Activated CD8-positive, alpha-beta memory T cell treated with anti-CD3 and anti-CD28 coated beads for 1 hour (primary cell): Measurements from ENCODE around the gene RSPH1.

ENCODE experiments used
- DNase-seq, 2 donors: peaks; one replicate each; pipeline ENCODE4 v3.0.0-alpha.2; 2020; ENCODE audit warnings: low read depth in 1 of 2; ENCODE audit errors: extremely low read depth in 1 of 2

The RSPH1 gene

GRCh38 chr21:42452401-42453223 lies 43.4 kb downstream of the RSPH1 start:
- no peak for DNase-seq

- no peak for DNase-seq
Measured at GRCh38 chr21:42451941-42452340, 44.1 kb downstream of the RSPH1 start.

GRCh38 chr21:42448686-42449085 lies 47.3 kb downstream of the RSPH1 start:
- no peak for DNase-seq

- no peak for DNase-seq
Measured at GRCh38 chr21:42447732-42448131, 48.3 kb downstream of the RSPH1 start.

DNA sequence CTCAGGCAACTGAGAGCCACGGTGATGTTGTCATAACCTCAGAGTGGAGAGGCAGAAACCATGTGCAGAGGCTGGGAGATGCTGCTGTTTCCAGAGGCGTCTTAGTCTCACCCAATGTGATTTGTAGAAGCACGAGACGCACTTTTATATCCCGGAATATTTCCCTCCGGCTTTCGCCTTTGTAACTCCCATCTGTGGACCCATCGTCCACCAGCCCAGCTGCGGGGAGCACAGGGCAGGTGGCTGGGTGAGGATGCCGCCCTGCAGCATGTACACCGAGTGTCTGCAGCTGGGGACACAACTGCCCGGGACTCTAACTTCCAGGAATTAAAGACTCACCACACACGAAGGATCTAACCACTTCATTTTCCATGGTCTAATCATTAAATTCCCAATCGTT lies 48.8 kb downstream of the RSPH1 start:
- DNase-seq, result no peak

DNA sequence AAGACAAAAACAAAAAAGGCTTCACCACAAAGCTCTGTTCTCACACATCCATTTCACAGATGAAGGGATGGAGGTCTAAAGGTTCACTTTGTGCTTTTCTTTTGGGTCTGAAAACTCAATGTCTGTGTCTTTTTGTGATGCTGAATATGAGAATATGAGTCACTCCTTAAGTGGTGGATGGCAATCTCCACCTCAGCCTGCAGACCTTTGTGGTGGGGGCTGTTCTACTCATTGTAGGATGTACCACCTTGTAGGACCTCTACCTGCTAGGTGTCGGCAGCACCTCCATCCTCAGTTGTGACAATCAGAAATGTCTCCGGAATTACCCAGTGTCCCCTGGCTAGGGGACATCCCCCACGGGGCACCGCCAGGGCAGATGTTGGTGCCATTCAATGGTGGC lies 49.5 kb downstream of the RSPH1 start:
- no peak for DNase-seq

DNA sequence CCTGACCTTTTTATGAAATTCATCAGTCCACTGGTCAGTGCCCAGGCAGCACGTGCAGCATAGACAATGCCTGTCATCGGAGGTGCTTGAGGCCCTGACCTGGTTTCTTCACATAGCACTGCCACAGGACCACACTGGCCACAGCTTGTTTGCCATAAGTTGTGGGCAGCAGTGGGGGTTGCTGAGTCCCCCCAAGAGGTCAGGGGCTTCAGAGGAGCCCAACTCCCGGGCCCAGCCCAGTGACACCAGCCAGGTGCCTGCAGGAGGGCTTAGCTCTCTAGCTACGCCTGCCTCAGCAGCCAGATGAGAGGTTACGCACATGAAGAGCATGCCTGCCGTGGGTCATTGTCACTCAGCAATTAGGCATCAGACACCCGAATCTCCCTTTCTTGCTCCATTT lies 50.7 kb downstream of the RSPH1 start:
- no peak for DNase-seq

DNA sequence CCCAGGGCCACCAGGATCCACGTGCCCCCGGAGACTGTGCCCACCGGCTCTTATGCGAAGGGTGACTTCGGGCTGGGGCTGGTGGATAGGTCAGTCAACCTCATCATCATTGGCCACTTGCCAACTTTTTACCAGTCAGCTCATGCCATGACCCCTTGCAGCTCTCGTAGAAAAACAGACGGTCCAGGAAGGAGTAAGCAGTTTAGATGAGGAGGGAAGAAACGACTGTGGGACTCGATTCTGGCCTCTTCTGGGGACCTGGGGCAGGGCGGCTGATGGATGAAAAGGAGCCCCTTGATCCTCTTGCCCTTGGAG lies 51.3 kb downstream of the RSPH1 start:
- DNase-seq, result no peak

DNA sequence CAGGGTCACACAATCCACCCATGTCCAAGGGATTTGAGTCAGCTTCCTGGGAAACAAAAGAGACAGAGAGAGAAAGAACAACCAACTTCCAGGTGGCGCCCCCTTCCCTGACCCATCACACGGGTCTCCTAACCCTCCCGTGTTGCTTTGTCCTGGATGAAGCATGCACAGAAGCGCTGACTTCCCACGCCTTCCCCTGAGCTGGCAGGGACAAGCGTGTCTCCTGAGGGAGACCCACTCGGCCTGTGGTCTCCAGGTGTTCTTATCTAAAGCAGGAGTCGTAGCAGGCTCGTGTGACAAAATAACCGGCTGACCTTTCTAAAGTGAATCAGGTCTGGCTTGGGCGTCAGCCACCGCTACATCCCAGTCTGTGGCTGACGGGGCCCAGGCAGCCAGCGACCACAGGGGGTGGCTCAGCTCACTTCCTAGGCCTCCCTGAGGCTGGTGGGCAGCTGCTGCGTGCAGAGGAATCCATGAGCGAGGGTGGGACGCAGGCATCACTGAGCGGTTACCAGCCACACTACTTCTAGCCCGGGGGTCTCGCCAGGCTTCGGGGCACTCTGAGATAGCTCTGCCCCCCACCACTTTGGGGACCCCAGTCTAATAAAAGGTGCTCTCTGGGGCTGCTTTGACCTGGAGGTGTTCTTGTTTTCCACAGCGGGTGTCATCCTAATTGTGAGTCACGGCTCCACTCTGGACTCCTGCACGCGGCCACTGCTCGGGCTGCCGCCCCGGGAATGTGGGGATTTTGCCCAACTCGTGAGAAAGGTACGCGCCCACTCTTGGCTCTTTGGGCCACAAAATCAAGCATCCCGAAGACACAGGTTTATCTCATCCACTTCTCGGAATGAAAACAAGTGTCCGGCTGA lies 51.9 kb downstream of the RSPH1 start:
- DNase-seq, result no peak

- no peak for DNase-seq
Measured at GRCh38 chr21:42443181-42443785, 52.7 kb downstream of the RSPH1 start.

DNA sequence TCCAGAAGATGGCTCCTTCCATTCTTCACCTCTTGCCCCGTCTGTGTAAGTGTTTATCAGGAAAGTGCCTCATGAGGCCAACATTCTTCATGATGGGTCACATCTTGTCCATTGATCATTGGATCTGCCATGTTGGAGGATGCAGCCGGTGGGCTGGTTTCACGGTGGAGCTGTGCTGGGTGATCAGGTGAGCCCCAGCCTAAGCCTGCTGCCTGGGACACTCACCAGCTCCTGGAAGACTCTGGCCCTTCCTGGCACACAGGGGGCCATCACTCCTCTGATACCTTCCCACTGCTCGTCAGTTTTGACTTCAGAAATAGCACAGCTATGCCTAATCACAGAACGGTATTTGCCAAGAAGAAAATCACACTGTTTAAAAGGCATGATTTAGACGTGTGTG lies 54.1 kb downstream of the RSPH1 start:
- DNase-seq, result no peak

DNA sequence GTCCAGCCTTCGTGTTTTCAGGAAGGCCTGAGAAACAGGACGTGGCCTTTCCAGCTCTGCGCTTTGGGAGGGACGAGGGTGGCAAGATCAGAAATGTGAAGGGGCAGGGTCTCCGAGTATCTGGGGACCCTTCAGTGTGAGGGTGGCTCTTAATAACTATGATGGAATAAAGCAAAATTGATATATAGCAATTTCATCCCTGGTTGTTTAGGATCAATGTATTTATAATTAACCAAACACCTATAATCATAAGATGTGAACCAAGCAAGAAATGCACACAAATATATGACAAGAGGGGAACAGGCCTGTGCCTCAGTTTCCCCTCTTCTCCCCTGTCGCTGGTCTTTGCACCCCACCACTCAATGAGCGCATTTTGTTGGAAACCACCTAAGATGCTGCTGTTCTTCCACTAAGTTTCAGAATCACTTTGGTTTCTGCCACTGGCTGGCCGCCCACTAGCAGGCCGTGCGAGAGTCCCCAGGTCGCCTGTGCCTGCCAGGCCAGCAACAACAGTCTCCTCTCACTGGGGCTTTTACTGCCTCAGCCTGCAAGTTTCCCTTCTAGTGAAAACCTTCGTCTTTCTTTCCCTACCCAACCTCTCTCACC lies 55.7 kb downstream of the RSPH1 start:
- DNase-seq, result no peak

DNA sequence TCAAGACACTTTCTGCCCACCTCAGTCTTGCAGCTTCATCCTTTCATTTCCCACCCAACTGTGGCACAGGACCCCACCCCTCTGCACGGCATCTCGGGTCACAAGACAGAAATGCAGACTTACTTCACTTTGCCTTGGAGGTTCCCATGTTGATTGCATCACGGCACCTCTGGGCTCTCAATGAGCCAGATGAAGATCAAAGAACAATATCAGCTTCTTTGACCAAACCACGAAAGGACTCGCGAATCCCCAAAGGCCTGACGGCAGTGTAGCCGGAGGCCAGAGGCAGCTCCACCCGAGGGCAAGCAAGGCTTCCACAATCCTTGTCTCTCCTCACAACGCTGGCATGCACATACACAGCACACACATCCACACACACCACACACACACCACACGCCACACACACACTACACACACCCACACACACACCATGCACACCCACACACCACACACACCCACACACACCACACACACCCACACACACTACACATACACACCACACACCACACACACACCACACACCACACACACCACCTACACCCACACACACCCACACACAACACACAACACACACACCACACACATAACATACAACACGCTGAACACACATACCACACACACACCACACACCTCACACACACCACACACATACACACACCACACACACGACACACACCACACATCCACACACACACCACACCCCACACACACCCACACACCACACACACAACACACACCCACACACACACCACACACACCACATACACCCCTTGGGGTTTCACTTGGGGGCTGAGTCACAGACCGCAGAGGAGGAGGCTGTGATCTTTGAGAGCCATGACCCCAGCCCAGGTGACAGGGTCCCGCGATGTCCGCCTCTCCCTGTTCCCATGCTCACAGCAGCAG lies 56.5 kb downstream of the RSPH1 start:
- no peak for DNase-seq

- no peak for DNase-seq
Measured at GRCh38 chr21:42438316-42439205, 57.5 kb downstream of the RSPH1 start.

DNA sequence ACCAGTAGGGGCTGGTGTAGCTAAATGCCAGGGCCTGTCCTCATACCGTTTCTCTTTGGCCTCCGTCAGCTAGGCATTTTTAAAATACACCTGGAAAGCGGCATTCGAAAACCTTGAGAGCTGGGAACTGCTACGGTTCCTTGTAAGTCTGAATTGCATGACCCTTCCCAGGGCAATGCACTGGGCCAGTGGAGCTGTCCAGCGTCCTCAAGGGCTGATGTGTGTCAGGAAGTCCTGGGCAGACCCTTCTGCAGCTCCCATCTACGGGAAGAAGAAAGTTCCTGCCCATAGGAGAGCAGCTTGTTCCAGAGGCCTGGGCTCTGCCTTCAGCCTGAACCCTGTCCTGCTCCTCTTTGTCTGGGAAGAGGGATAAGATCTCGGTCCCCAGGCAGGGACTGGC lies 58.2 kb downstream of the RSPH1 start:
- DNase-seq, result no peak

- DNase-seq, result no peak
Measured at GRCh38 chr21:42436914-42437313, 59.1 kb downstream of the RSPH1 start.

DNA sequence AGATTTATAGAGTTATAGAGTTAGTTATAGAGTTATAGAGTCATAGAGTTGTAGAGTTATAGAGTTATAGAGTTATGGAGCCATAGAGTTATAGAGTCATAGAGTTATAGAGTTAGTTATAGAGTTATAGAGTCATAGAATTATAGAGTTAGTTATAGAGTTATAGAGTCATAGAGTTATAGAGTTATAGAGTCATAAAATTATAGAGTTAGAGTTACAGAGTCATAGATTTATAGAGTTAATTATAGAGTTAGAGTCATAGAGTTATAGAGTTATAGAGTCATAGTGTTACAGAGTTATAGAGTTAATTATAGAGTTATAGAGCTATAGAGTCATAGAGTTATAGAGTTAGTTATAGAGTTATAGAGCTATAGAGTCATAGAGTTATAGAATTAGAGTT lies 60.2 kb downstream of the RSPH1 start:
- DNase-seq, result no peak

DNA sequence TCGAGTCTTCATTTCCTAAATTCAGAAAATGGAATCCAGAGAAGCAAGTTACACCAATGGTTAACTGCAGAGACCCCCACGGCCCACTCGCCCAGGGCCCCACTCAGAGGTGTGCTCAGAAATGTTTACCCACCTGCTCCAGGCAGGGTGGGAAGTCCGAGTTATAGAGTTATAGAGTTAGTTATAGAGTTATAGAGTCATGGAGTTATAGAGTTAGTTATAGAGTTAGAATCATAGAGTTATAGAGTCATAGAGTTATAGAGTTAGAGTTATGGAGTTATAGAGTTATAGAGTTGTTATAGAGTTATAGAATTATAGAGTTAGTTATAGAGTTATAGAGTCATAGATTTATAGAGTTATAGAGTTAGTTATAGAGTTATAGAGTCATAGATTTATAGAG lies 60.6 kb downstream of the RSPH1 start:
- no peak for DNase-seq

DNA sequence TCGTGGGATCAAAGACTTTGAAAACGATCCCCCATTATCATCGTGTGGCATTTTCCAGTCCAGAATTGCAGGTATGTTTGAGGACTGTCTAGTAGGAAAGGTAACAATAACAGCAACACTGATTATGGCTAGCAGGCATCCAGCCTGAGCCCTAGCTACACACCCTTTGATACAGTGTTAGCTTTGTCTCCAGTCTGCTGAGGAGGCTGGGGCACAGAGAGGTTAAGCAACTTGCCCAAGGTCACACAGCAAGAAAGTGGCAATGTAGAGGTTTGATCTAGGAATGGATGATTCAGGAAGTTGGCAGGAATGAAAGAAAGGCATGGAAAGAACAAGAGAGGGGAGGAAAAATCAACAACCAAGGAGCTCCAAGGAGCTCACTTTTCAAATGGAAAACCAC lies 61.1 kb downstream of the RSPH1 start:
- DNase-seq, result no peak
